CD14-positive monocyte (primary cell): ENCODE data around the gene ITGB1. TPM values are rescaled to one million over a fixed set of nuclear protein-coding genes. Genes with fewer than 3 reads are reported as not detected.
A peak's percentile ranks its signal among the peaks of the same experiment; 100 is the strongest.

Experiments used
- DNase-seq, 3 donors: peaks; one replicate each; pipeline ENCODE4 v3.0.0-alpha.2; 2011 to 2022
- H2AFZ ChIP-seq: 2 replicates; pipeline ENCODE4 v1.6.0; 2012; ENCODE audit warnings: mild to moderate bottlenecking, low read depth, low read length, inconsistent platforms; ENCODE audit not compliant: insufficient read depth, poor library complexity, severe bottlenecking
- H3K27ac ChIP-seq, 2 donors: 1 replicate in 1 of 2; 2 replicates in 1 of 2; pipeline ENCODE4 v1.5.1; 2012 to 2013; ENCODE audit warnings: low read length in 2 of 2, control low read depth in 1 of 2, inconsistent platforms in 1 of 2, low read depth in 1 of 2, mild to moderate bottlenecking in 1 of 2
- H3K27me3 ChIP-seq, 2 donors: one replicate each; pipeline versions ENCODE4 v1.6.0 to v1.6.1; 2011 to 2013; ENCODE audit warnings: low read length in 2 of 2; ENCODE audit not compliant: control insufficient read depth in 2 of 2, insufficient read depth in 2 of 2
- H3K36me3 ChIP-seq, 2 donors: replicated peaks in 1 of 2; 1 replicate in 1 of 2; 2 replicates in 1 of 2; pipeline versions ENCODE4 v1.5.1 to v1.6.1; 2012 to 2013; ENCODE audit warnings: low read length in 2 of 2, control low read depth in 1 of 2, inconsistent platforms in 1 of 2, mild to moderate bottlenecking in 1 of 2; ENCODE audit not compliant: insufficient read depth in 2 of 2, control insufficient read depth in 1 of 2
- H3K4me1 ChIP-seq, 2 donors: 1 replicate in 1 of 2; 2 replicates in 1 of 2; pipeline versions ENCODE4 v1.5.1 to v1.6.1; 2012 to 2013; ENCODE audit warnings: low read length in 2 of 2, control low read depth in 1 of 2, inconsistent platforms in 1 of 2, mild to moderate bottlenecking in 1 of 2, moderate library complexity in 1 of 2; ENCODE audit not compliant: insufficient read depth in 2 of 2, control insufficient read depth in 1 of 2
- H3K4me2 ChIP-seq: replicated peaks from 2 replicates; pipeline ENCODE3; 2012; ENCODE audit warnings: low read length, moderate library complexity, mild to moderate bottlenecking; ENCODE audit not compliant: poor library complexity, severe bottlenecking; ENCODE audit errors: extremely low read depth
- H3K4me3 ChIP-seq, 3 experiments: fragments of 200-600 bp in 1 of 3; sonication (generic) in 1 of 3; replicated peaks in 1 of 3; 1 replicate in 2 of 3; 2 replicates in 1 of 3; pipeline ENCODE4 v1.5.1; 2011 to 2013; ENCODE audit warnings: low read length in 3 of 3, mild to moderate bottlenecking in 3 of 3, control low read depth in 2 of 3, low read depth in 2 of 3, inconsistent platforms in 1 of 3, moderate library complexity in 1 of 3
- H3K79me2 ChIP-seq: 2 replicates; pipeline ENCODE4 v1.6.0; 2012; ENCODE audit warnings: mild to moderate bottlenecking, control low read depth, inconsistent platforms, low read length, moderate library complexity; ENCODE audit not compliant: insufficient read depth
- H3K9ac ChIP-seq: 2 replicates; pipeline ENCODE4 v1.6.0; 2017; ENCODE audit warnings: low read length, mild to moderate bottlenecking; ENCODE audit not compliant: insufficient read depth, poor library complexity, severe bottlenecking
- H3K9me3 ChIP-seq, 2 donors: replicated peaks in 1 of 2; 1 replicate in 1 of 2; 2 replicates in 1 of 2; pipeline versions ENCODE4 v1.5.1 to v1.6.1; 2012 to 2013; ENCODE audit warnings: low read length in 2 of 2, control low read depth in 1 of 2; ENCODE audit not compliant: control insufficient read depth in 1 of 2, insufficient read depth in 1 of 2
- H4K20me1 ChIP-seq: 2 replicates; pipeline ENCODE4 v1.6.0; 2012; ENCODE audit warnings: mild to moderate bottlenecking, low read length, control low read depth, moderate library complexity; ENCODE audit not compliant: insufficient read depth
- H3K27ac Mint-ChIP-seq, 7 donors: one replicate each; pipeline ENCODE4 v1.8.0; 2020; ENCODE audit warnings: mild to moderate bottlenecking in 7 of 7, mixed read lengths in 7 of 7, moderate library complexity in 6 of 7, inconsistent platforms in 2 of 7
- H3K27me3 Mint-ChIP-seq, 3 donors: one replicate each; pipeline ENCODE4 v1.8.0; 2021 to 2022; ENCODE audit warnings: low read depth in 3 of 3, mild to moderate bottlenecking in 3 of 3, mixed read lengths in 3 of 3, moderate library complexity in 3 of 3, inconsistent platforms in 1 of 3
- H3K36me3 Mint-ChIP-seq, 2 donors: one replicate each; pipeline ENCODE4 v1.8.0; 2020; ENCODE audit warnings: mixed read lengths in 2 of 2, inconsistent platforms in 1 of 2, mild to moderate bottlenecking in 1 of 2
- H3K4me1 Mint-ChIP-seq: one replicate; pipeline ENCODE4 v1.8.0; 2020; ENCODE audit warnings: mild to moderate bottlenecking, mixed read lengths
- H3K4me3 Mint-ChIP-seq, 2 donors: one replicate each; pipeline ENCODE4 v1.8.0; 2020; ENCODE audit warnings: mild to moderate bottlenecking in 2 of 2, mixed read lengths in 2 of 2, moderate library complexity in 1 of 2
- H3K9me3 Mint-ChIP-seq, 7 donors: one replicate each; pipeline ENCODE4 v1.8.0; 2020 to 2022; ENCODE audit warnings: mixed read lengths in 7 of 7, mild to moderate bottlenecking in 6 of 7, moderate library complexity in 6 of 7, inconsistent platforms in 2 of 7
- CTCF ChIP-seq: fragments of 200-600 bp; IDR thresholded peaks from one replicate; pipeline ENCODE4 v1.8.0; 2022; ENCODE audit warnings: antibody characterized with exemption, mild to moderate bottlenecking
- WGBS: methylation state at CpG from one replicate; pipeline ENCODE4 v1.1.5; 2013; ENCODE audit warnings: missing lambda C conversion rate; ENCODE audit not compliant: insufficient coverage; 5-methylcytosine and 5-hydroxymethylcytosine counted together
- intact Hi-C, 2 donors: fragments of 100-400 bp; cut with micrococcal nuclease; formaldehyde crosslinking; loops; one replicate each; pipeline versions ENCODE4 v1.15.0 to v1.15.1; 2023
- polyA plus RNA-seq, 3 donors: library from polyadenylated mRNA; depleted of rRNA in 1 of 3; unstranded in 2 of 3; stranded (reverse) in 1 of 3; fragments of 300-500 nt in 2 of 3; fragments of >200 nt in 1 of 3; fragmentation: Illumina TruSeq in 2 of 3; gene quantifications; 1 replicate in 2 of 3; 2 replicates in 1 of 3; pipeline ENCODE4 v1.2.3, GENCODE V29; 2012 to 2021

ITGB1 gene
- polyA plus RNA-seq, 3 donors, result 58.2 to 157 (median 127) TPM

GRCh38 chr10:32891261-32891660 is 66.8 kb downstream of the ITGB1 start:
- H3K27ac Mint-ChIP-seq, result no peak overlapping the region

GRCh38 chr10:32890444-32890843 is 67.6 kb downstream of the ITGB1 start:
- no peak for TF ChIP-seq CTCF

More at GRCh38 chr10:32891261-32891660, 66.8 kb downstream of the ITGB1 start:
- H3K4me1 Mint-ChIP-seq, result peaks cover 1% of the 10 kb centered on the region
- 100% methylated on average over 2 of the region's 8 CpGs for WGBS
- intact Hi-C loops, result no loop called here
- Histone ChIP-seq H3K9me3 (no peaks in the 10 kb centered on the region), H3K27me3 (no peaks in the 10 kb centered on the region), H3K27ac (no peak overlapping the region), H3K9ac (no peak overlapping the region), H3K36me3 (peaks cover 0 to 9% of the 10 kb centered on the region in 2 donors), H2AFZ (no peak overlapping the region), H3K79me2 (no peaks in the 10 kb centered on the region), H3K4me2 (no peak overlapping the region), H4K20me1 (no peaks in the 10 kb centered on the region), H3K4me3 (no peak overlapping the region), H3K4me1 (no peaks in the 10 kb centered on the region)
- no peaks in the 10 kb centered on the region for H3K9me3 Mint-ChIP-seq
- peaks cover 2 to 3% (median 2%) of the 10 kb centered on the region in 3 donors for H3K27me3 Mint-ChIP-seq
- no peak for TF ChIP-seq CTCF
- peaks cover 10 to 12% of the 10 kb centered on the region in 2 donors for H3K36me3 Mint-ChIP-seq
- H3K4me3 Mint-ChIP-seq, result no peak overlapping the region
- DNase-seq, result no peak

More at GRCh38 chr10:32890444-32890843, 67.6 kb downstream of the ITGB1 start:
- peaks cover 2 to 4% (median 3%) of the 10 kb centered on the region in 3 donors for H3K27me3 Mint-ChIP-seq
- Histone ChIP-seq H3K27ac (no peak overlapping the region), H3K9me3 (no peaks in the 10 kb centered on the region), H3K9ac (no peak overlapping the region), H3K27me3 (no peaks in the 10 kb centered on the region), H4K20me1 (no peaks in the 10 kb centered on the region), H3K4me2 (no peak overlapping the region), H3K4me1 (no peaks in the 10 kb centered on the region), H3K4me3 (no peak overlapping the region), H3K79me2 (no peaks in the 10 kb centered on the region), H2AFZ (no peak overlapping the region), H3K36me3 (peaks cover 0 to 2% of the 10 kb centered on the region in 2 donors)
- H3K9me3 Mint-ChIP-seq, result no peaks in the 10 kb centered on the region
- peaks cover 4 to 5% of the 10 kb centered on the region in 2 donors for H3K36me3 Mint-ChIP-seq
- no peak for DNase-seq
- H3K27ac Mint-ChIP-seq, result peak overlapping the region in 2 of 7 donors; percentile 4 to 46
- 100% methylated on average over 2 of the region's 3 CpGs for WGBS
- H3K4me1 Mint-ChIP-seq, result peaks cover 1% of the 10 kb centered on the region
- intact Hi-C loops, result no loop called here
- H3K4me3 Mint-ChIP-seq, result no peak overlapping the region
